HG03066 (cell line): ENCODE data around the gene AKR1B1.

Experiments used
- ATAC-seq: cut with Tn5 transposase; IDR thresholded peaks from one replicate; pipeline ENCODE4 v1.9.1; 2021; ENCODE audit warnings: low read depth; ENCODE audit not compliant: unreplicated experiment

The AKR1B1 gene

GRCh38 chr7:134446923-134447322, 12.0 kb downstream of the AKR1B1 start:
- ATAC-seq: no peak

- no peak for ATAC-seq
Measured at GRCh38 chr7:134446446-134446845, 12.5 kb downstream of the AKR1B1 start.

- ATAC-seq: no peak
Measured at GRCh38 chr7:134444961-134445315, 14.0 kb downstream of the AKR1B1 start.

- ATAC-seq: no peak
Measured at GRCh38 chr7:134444198-134444960, 14.5 kb downstream of the AKR1B1 start.

- no peak for ATAC-seq
Measured at GRCh38 chr7:134443396-134444070, 15.4 kb downstream of the AKR1B1 start.

GRCh38 chr7:134442441-134443220, 16.3 kb downstream of the AKR1B1 start:
- no peak for ATAC-seq

GRCh38 chr7:134441264-134441663, 17.6 kb downstream of the AKR1B1 start:
- no peak for ATAC-seq

- ATAC-seq: no peak
Measured at GRCh38 chr7:134440476-134440875, 18.4 kb downstream of the AKR1B1 start.

GRCh38 chr7:134440067-134440466, 18.8 kb downstream of the AKR1B1 start:
- no peak for ATAC-seq

GRCh38 chr7:134438946-134439345, 20.0 kb downstream of the AKR1B1 start:
- ATAC-seq: no peak

GRCh38 chr7:134435161-134435920, 23.6 kb downstream of the AKR1B1 start:
- no peak for ATAC-seq

- no peak for ATAC-seq
Measured at GRCh38 chr7:134434701-134435100, 24.2 kb downstream of the AKR1B1 start.

GRCh38 chr7:134433430-134433829, 25.5 kb downstream of the AKR1B1 start:
- ATAC-seq: no peak

- peak; percentile 95 for ATAC-seq
Measured at GRCh38 chr7:134432296-134433152, 26.4 kb downstream of the AKR1B1 start.

- ATAC-seq: no peak
Measured at GRCh38 chr7:134431815-134432214, 27.1 kb downstream of the AKR1B1 start.

GRCh38 chr7:134429481-134429880, 29.4 kb downstream of the AKR1B1 start:
- no peak for ATAC-seq

GRCh38 chr7:134428942-134429341, 30.0 kb downstream of the AKR1B1 start:
- no peak for ATAC-seq

GRCh38 chr7:134427896-134428295, 31.0 kb downstream of the AKR1B1 start:
- ATAC-seq: no peak

- ATAC-seq: no peak
Measured at GRCh38 chr7:134425777-134426176, 33.1 kb downstream of the AKR1B1 start.

- no peak for ATAC-seq
Measured at GRCh38 chr7:134422638-134423037, 36.3 kb downstream of the AKR1B1 start.
